CD14-positive monocyte (primary cell): Measurements from ENCODE around the gene NBEA. TPM values are rescaled to one million over a fixed set of nuclear protein-coding genes. Genes with fewer than 3 reads are reported as not detected.

Experiments
- DNase-seq, 3 donors: peaks; one replicate each; pipeline ENCODE4 v3.0.0-alpha.2; 2011 to 2022
- H2AFZ ChIP-seq: 2 replicates; pipeline ENCODE4 v1.6.0; 2012; ENCODE audit warnings: mild to moderate bottlenecking, low read depth, low read length, inconsistent platforms; ENCODE audit not compliant: insufficient read depth, poor library complexity, severe bottlenecking
- H3K27ac ChIP-seq, 2 donors: 1 replicate in 1 of 2; 2 replicates in 1 of 2; pipeline ENCODE4 v1.5.1; 2012 to 2013; ENCODE audit warnings: low read length in 2 of 2, control low read depth in 1 of 2, inconsistent platforms in 1 of 2, low read depth in 1 of 2, mild to moderate bottlenecking in 1 of 2
- H3K27me3 ChIP-seq, 2 donors: one replicate each; pipeline versions ENCODE4 v1.6.0 to v1.6.1; 2011 to 2013; ENCODE audit warnings: low read length in 2 of 2; ENCODE audit not compliant: control insufficient read depth in 2 of 2, insufficient read depth in 2 of 2
- H3K36me3 ChIP-seq, 2 donors: replicated peaks in 1 of 2; 1 replicate in 1 of 2; 2 replicates in 1 of 2; pipeline versions ENCODE4 v1.5.1 to v1.6.1; 2012 to 2013; ENCODE audit warnings: low read length in 2 of 2, control low read depth in 1 of 2, inconsistent platforms in 1 of 2, mild to moderate bottlenecking in 1 of 2; ENCODE audit not compliant: insufficient read depth in 2 of 2, control insufficient read depth in 1 of 2
- H3K4me1 ChIP-seq, 2 donors: 1 replicate in 1 of 2; 2 replicates in 1 of 2; pipeline versions ENCODE4 v1.5.1 to v1.6.1; 2012 to 2013; ENCODE audit warnings: low read length in 2 of 2, control low read depth in 1 of 2, inconsistent platforms in 1 of 2, mild to moderate bottlenecking in 1 of 2, moderate library complexity in 1 of 2; ENCODE audit not compliant: insufficient read depth in 2 of 2, control insufficient read depth in 1 of 2
- H3K4me2 ChIP-seq: replicated peaks from 2 replicates; pipeline ENCODE3; 2012; ENCODE audit warnings: low read length, moderate library complexity, mild to moderate bottlenecking; ENCODE audit not compliant: poor library complexity, severe bottlenecking; ENCODE audit errors: extremely low read depth
- H3K4me3 ChIP-seq, 3 experiments: fragments of 200-600 bp in 1 of 3; sonication (generic) in 1 of 3; replicated peaks in 1 of 3; 1 replicate in 2 of 3; 2 replicates in 1 of 3; pipeline ENCODE4 v1.5.1; 2011 to 2013; ENCODE audit warnings: low read length in 3 of 3, mild to moderate bottlenecking in 3 of 3, control low read depth in 2 of 3, low read depth in 2 of 3, inconsistent platforms in 1 of 3, moderate library complexity in 1 of 3
- H3K79me2 ChIP-seq: 2 replicates; pipeline ENCODE4 v1.6.0; 2012; ENCODE audit warnings: mild to moderate bottlenecking, control low read depth, inconsistent platforms, low read length, moderate library complexity; ENCODE audit not compliant: insufficient read depth
- H3K9ac ChIP-seq: 2 replicates; pipeline ENCODE4 v1.6.0; 2017; ENCODE audit warnings: low read length, mild to moderate bottlenecking; ENCODE audit not compliant: insufficient read depth, poor library complexity, severe bottlenecking
- H3K9me3 ChIP-seq, 2 donors: replicated peaks in 1 of 2; 1 replicate in 1 of 2; 2 replicates in 1 of 2; pipeline versions ENCODE4 v1.5.1 to v1.6.1; 2012 to 2013; ENCODE audit warnings: low read length in 2 of 2, control low read depth in 1 of 2; ENCODE audit not compliant: control insufficient read depth in 1 of 2, insufficient read depth in 1 of 2
- H4K20me1 ChIP-seq: 2 replicates; pipeline ENCODE4 v1.6.0; 2012; ENCODE audit warnings: mild to moderate bottlenecking, low read length, control low read depth, moderate library complexity; ENCODE audit not compliant: insufficient read depth
- H3K27ac Mint-ChIP-seq, 7 donors: one replicate each; pipeline ENCODE4 v1.8.0; 2020; ENCODE audit warnings: mild to moderate bottlenecking in 7 of 7, mixed read lengths in 7 of 7, moderate library complexity in 6 of 7, inconsistent platforms in 2 of 7
- H3K27me3 Mint-ChIP-seq, 3 donors: one replicate each; pipeline ENCODE4 v1.8.0; 2021 to 2022; ENCODE audit warnings: low read depth in 3 of 3, mild to moderate bottlenecking in 3 of 3, mixed read lengths in 3 of 3, moderate library complexity in 3 of 3, inconsistent platforms in 1 of 3
- H3K36me3 Mint-ChIP-seq, 2 donors: one replicate each; pipeline ENCODE4 v1.8.0; 2020; ENCODE audit warnings: mixed read lengths in 2 of 2, inconsistent platforms in 1 of 2, mild to moderate bottlenecking in 1 of 2
- H3K4me1 Mint-ChIP-seq: one replicate; pipeline ENCODE4 v1.8.0; 2020; ENCODE audit warnings: mild to moderate bottlenecking, mixed read lengths
- H3K4me3 Mint-ChIP-seq, 2 donors: one replicate each; pipeline ENCODE4 v1.8.0; 2020; ENCODE audit warnings: mild to moderate bottlenecking in 2 of 2, mixed read lengths in 2 of 2, moderate library complexity in 1 of 2
- H3K9me3 Mint-ChIP-seq, 7 donors: one replicate each; pipeline ENCODE4 v1.8.0; 2020 to 2022; ENCODE audit warnings: mixed read lengths in 7 of 7, mild to moderate bottlenecking in 6 of 7, moderate library complexity in 6 of 7, inconsistent platforms in 2 of 7
- CTCF ChIP-seq: fragments of 200-600 bp; IDR thresholded peaks from one replicate; pipeline ENCODE4 v1.8.0; 2022; ENCODE audit warnings: antibody characterized with exemption, mild to moderate bottlenecking
- WGBS: methylation state at CpG from one replicate; pipeline ENCODE4 v1.1.5; 2013; ENCODE audit warnings: missing lambda C conversion rate; ENCODE audit not compliant: insufficient coverage; 5-methylcytosine and 5-hydroxymethylcytosine counted together
- intact Hi-C, 2 donors: fragments of 100-400 bp; cut with micrococcal nuclease; formaldehyde crosslinking; loops; one replicate each; pipeline versions ENCODE4 v1.15.0 to v1.15.1; 2023
- polyA plus RNA-seq, 3 donors: library from polyadenylated mRNA; depleted of rRNA in 1 of 3; unstranded in 2 of 3; stranded (reverse) in 1 of 3; fragments of 300-500 nt in 2 of 3; fragments of >200 nt in 1 of 3; fragmentation: Illumina TruSeq in 2 of 3; gene quantifications; 1 replicate in 2 of 3; 2 replicates in 1 of 3; pipeline ENCODE4 v1.2.3, GENCODE V29; 2012 to 2021

NBEA gene
- polyA plus RNA-seq, 3 donors, result 0.03 to 0.23 (median 0.08) TPM

GRCh38 chr13:34899888-34900287, 42.2 kb upstream of the NBEA start:
- no peak for DNase-seq
- Histone ChIP-seq H3K4me2 (no peak overlapping the region), H3K27ac (no peak overlapping the region), H3K4me3 (no peak overlapping the region), H4K20me1 (no peaks in the 10 kb centered on the region), H3K79me2 (no peaks in the 10 kb centered on the region), H2AFZ (no peak overlapping the region), H3K27me3 (no peaks in the 10 kb centered on the region), H3K9ac (no peak overlapping the region), H3K4me1 (no peaks in the 10 kb centered on the region), H3K36me3 (no peaks in the 10 kb centered on the region), H3K9me3 (no peaks in the 10 kb centered on the region)
- Mint-ChIP-seq H3K4me3 (no peak overlapping the region), H3K4me1 (no peaks in the 10 kb centered on the region), H3K27me3 (peaks cover 0 to 2% (median 1%) of the 10 kb centered on the region in 3 donors), H3K36me3 (no peaks in the 10 kb centered on the region), H3K27ac (no peak overlapping the region), H3K9me3 (peaks cover 0 to 7% (median 1%) of the 10 kb centered on the region in 7 donors)
- intact Hi-C loops, result no loop called here
- TF ChIP-seq CTCF, result no peak
- no CpG with 5 or more reads among the region's 6 CpGs for WGBS

GRCh38 chr13:34900288-34900739, 41.8 kb upstream of the NBEA start:
- Histone ChIP-seq H3K4me3 (no peak overlapping the region), H3K79me2 (no peaks in the 10 kb centered on the region), H3K27me3 (no peaks in the 10 kb centered on the region), H2AFZ (no peak overlapping the region), H3K9me3 (no peaks in the 10 kb centered on the region), H4K20me1 (no peaks in the 10 kb centered on the region), H3K9ac (no peak overlapping the region), H3K4me2 (no peak overlapping the region), H3K4me1 (no peaks in the 10 kb centered on the region), H3K36me3 (no peaks in the 10 kb centered on the region), H3K27ac (no peak overlapping the region)
- no peaks in the 10 kb centered on the region for H3K36me3 Mint-ChIP-seq
- peaks cover 0 to 7% (median 1%) of the 10 kb centered on the region in 7 donors for H3K9me3 Mint-ChIP-seq
- TF ChIP-seq CTCF, result no peak
- intact Hi-C loops, result no loop called here
- H3K4me1 Mint-ChIP-seq, result no peaks in the 10 kb centered on the region
- no CpG with 5 or more reads among the region's 2 CpGs for WGBS
- H3K4me3 Mint-ChIP-seq, result no peak overlapping the region
- DNase-seq, result no peak
- H3K27ac Mint-ChIP-seq, result no peak overlapping the region
- peaks cover 0 to 2% (median 1%) of the 10 kb centered on the region in 3 donors for H3K27me3 Mint-ChIP-seq
